GM19467 (cell line): ENCODE data around the gene KDM1B.
A peak's percentile ranks its signal among the peaks of the same experiment; 100 is the strongest.

ENCODE experiments used
- ATAC-seq: cut with Tn5 transposase; IDR thresholded peaks from one replicate; pipeline ENCODE4 v1.9.1; 2021; ENCODE audit warnings: mild to moderate bottlenecking, moderate library complexity; ENCODE audit not compliant: unreplicated experiment

KDM1B gene

DNA sequence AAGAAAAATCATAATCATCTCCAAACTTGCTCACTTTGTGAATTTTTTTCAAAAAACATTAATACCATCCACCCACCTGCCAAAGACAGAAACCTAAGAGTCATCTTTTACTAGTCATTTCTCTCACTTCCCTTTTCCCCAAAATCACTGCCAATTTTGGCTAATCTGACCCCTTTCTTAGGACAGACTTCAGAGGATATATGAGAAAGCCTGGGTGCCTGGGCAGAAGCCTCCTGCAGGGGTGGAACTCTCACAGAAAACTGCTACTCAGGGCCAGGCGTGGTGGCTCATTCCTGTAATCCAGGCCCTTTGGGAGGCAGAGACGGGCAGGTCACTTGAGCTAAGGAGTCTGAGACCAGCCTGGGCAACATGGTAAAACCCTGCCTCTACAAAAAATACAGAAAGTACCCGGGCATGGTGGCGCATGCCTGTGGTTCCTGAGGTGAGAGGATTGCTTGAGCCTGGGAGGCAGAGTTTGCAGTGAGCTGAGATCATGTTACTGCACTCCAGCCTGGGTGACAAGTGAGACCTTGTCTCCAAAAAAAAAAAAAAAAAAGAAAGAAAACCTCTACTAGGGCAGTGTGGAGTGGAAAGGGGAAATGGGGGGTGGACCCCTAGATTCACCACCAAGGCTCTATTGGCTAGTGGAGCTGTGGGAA is 105.4 kb downstream of the KDM1B start:
- ATAC-seq: no peak

- no peak for ATAC-seq
These were observed 106.7 kb downstream of the KDM1B start for GRCh38 chr6:18261877-18262276.

DNA sequence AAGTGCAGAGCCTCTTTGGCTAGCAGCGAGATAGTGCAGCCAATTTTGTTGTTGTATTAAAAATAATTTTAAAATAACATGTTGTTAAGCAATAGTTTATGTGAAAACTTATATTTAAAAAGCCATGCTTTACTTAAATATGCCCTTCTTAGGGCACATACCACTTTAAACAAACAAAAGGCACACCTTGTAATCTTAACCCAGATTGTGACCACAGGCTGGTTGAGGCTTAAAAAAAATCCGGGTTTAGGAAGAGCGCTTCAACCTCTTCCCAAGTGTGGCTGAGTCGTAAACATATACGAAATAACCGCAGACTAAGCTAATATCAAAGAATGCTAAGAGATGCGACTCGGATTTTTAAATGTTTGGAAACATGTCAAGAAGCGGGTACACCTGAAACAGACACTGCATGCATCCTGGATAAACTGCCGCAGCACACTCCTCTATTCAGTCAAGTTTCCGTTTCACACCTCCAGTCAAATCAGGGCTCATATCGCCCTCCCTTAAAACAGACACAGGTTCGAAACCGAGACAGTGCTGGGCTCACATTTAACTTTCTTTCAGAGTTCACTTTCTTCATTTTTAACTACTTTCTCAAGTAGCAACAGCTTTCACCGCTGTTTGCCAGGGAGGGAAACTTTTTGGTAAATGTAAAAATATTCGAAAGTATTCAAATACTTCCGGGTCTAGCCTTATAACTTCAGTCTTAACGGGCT is 107.6 kb downstream of the KDM1B start:
- ATAC-seq: peak; percentile 70

- peak; percentile 2 for ATAC-seq
These were observed 108.4 kb downstream of the KDM1B start for GRCh38 chr6:18263418-18264218.

DNA sequence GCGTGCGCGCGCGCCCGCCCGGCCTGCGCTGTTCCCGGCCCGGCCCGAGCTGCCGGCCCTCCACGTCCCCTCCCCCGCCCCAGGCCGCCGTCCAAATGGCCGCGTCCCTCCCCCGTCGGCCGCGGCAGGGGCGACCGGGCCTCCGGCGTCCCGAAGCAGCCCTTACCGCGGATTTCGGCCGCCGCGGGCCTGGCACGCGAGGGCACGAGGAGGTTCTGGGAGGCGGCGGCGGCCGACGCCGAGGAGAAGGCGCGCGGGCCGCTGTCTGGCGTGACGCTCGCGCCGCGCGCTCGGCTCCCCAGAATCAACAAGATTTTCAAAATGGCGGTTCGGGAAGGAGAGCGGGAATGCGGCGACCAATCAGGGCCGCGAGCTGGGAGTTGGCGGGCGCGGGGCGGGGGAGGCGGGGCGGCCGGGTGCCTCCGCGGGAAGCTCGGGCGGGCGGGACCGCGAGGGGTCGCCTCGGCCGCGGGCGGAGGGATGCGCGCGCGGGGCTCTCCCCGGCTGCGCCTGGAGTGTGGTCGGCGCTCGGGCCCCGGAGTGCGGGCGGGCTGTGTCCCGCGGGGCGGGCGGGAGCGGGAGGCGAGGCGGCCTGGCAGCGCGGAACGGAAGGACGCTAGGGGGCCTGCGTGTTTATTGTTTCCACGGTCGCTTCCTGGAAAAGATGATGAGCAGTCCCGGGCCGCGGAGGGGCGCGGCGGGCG is 109.1 kb downstream of the KDM1B start, which contains the start of gene DEK:
Gene DEK (minus strand): TSS at position 312 of the 704 bp plus-strand sequence. CDS start 543 bp downstream, outside the sequence.
- ATAC-seq: peak; percentile 30

DNA sequence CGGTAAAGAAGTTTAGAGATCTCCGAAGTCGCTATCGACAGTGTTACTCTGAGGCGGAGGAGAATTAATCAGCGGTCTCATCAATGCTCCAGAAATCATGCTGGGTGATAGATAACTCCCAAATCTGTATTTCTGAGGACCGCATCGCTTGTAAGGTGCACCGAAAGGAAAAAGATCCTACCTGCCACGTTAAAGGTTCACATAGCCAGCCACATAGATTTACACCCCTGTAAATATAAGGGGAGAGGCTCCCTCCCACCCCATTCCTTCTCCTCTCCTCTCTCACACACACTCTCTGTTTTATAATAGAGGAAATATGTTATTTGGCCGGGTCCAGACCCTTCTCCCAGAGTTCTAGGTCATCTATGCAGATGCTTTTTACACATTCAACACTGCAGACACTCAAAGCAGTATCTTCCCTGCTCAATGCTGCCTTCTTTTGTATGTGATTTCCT is 109.7 kb downstream of the KDM1B start:
- no peak for ATAC-seq

GRCh38 chr6:18265787-18266522 is 110.7 kb downstream of the KDM1B start:
- no peak for ATAC-seq

DNA sequence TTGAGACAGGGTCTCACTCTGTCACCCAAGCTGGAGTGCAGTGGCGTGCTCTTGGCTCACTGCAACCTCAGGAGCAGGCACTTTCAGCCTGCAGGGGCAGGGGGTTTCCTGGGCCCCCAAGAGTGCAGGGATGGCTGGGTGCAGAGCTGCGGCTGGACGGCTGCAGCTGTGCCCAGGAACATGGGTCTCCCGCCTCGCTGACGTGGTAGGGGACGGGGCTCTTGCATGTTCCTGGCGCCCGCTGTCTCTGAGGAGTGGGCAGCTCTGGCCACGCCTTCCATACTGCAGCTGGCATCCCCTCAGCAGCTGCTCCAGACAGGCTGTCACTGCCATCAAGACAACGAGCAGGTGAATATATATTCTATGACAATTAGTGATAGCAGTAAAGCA is 111.3 kb downstream of the KDM1B start:
- no peak for ATAC-seq

GRCh38 chr6:18268066-18268465 is 112.8 kb downstream of the KDM1B start:
- ATAC-seq: no peak

GRCh38 chr6:18269253-18269652 is 114.0 kb downstream of the KDM1B start:
- ATAC-seq: no peak

DNA sequence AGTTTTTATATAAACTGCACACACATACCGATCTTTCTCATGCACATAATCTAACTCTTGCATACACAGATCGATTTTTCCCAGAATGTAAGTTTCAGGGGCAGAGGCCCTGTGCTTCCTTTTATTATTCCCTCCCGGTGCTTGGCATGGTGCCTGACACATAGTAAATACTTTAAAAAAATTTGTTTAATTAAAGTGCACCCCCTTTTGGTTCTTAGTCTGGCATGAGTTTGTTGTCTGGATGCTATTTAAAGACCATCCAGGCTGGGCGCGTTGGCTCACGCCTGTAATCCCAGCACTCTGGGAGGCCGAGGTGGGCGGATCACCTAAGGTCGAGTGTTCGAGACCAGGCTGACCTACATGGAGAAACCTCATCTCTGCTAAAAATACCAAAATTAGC is 114.5 kb downstream of the KDM1B start:
- ATAC-seq: no peak

DNA sequence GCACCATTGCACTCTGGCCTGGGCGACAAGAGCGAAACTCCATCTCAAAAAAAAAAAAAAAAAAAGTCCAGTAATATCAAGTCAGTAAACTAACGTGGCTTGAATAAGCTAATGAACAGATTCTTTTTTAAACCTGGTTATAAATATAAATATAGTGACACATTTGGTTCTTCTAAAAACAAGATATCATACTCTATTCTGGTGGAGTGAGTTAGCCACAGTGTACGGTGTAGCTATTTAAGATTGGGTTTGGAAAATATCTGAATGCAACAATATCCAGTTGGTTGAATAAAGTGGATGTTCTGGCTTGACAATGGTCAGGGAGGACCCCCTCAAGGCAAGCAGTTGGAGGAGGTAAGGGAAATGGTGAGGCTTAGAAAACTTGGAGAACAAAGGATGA is 115.0 kb downstream of the KDM1B start:
- no peak for ATAC-seq
